ENCODE data around the gene ATP1B3. TPM values are rescaled to one million over a fixed set of nuclear protein-coding genes. Genes with fewer than 3 reads are reported as not detected.
"Not testable (repeated sequence)": the region's sequence is repeated elsewhere in the genome, so short reads cannot be mapped to it uniquely, and the experiment has no call there.

The ATP1B3 gene
- total RNA-seq, 1 donor from 2014 or later: 30.8 TPM

DNA sequence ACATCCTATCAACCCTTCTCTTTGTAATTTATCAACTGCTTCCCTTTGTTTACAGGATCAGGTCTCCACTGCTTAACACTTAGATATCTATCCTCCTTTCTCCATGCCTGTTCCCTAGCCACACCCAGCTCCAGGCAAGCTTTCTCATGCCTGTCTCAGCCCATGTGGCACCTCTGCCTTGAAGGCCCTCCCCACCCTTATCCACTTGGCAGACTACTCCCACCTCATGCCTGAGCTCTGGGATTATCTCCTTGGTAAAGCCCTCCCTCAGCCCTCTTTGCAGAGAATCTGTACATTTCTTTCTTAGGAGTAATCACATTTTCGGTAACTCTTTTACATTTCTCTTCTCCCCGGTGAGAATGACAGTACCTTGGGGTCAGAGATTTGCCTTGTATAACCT lies 96.0 kb downstream of the ATP1B3 start:
- Histone ChIP-seq H3K9me3 (ENCODE audit: control insufficient read depth in 3 of 3, low read length in 3 of 3) (no peaks in the 10 kb centered on the region), H3K27ac (ENCODE audit: low read depth, low read length) (no peak overlapping the region), H3K9ac (ENCODE audit: low read depth in 1 of 3, low read length in 3 of 3) (no peak overlapping the region), H3K4me1 (ENCODE audit: control insufficient read depth in 3 of 3, insufficient read depth in 3 of 3, low read length in 3 of 3) (no peaks in the 10 kb centered on the region), H3K36me3 (ENCODE audit: control insufficient read depth in 3 of 3, insufficient read depth in 3 of 3, low read length in 3 of 3) (peaks cover 8 to 11% (median 9%) of the 10 kb centered on the region in 3 donors), H3K4me3 (ENCODE audit: low read length in 3 of 3) (no peak overlapping the region), H3K27me3 (ENCODE audit: control insufficient read depth in 3 of 3, insufficient read depth in 3 of 3, low read length in 3 of 3) (no peaks in the 10 kb centered on the region)

DNA sequence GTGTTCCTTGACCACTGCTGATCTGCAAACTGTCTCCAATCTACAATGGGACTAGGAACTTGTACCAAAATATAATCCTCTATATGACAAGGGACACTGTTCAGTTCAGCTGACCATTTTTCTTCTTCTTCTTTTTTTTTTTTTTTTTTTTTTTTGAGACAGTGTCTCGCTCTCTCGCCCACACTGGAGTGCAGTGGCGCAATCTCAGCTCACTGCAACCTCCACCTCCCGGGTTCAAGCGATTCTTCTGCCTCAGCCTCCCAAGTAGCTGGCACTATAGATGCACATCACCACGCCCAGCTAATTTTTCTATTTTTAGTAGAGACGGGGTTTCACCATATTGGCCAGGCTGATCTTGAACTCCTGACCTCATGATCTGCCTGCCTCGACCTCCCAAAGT lies 98.3 kb downstream of the ATP1B3 start:
- not testable (repeated sequence) for H3K9me3 ChIP-seq (ENCODE audit: control insufficient read depth in 3 of 3, low read length in 3 of 3); H3K27ac ChIP-seq (ENCODE audit: low read depth, low read length); H3K9ac ChIP-seq (ENCODE audit: low read depth in 1 of 3, low read length in 3 of 3); H3K4me1 ChIP-seq (ENCODE audit: control insufficient read depth in 3 of 3, insufficient read depth in 3 of 3, low read length in 3 of 3); H3K27me3 ChIP-seq (ENCODE audit: control insufficient read depth in 3 of 3, insufficient read depth in 3 of 3, low read length in 3 of 3); H3K36me3 ChIP-seq (ENCODE audit: control insufficient read depth in 3 of 3, insufficient read depth in 3 of 3, low read length in 3 of 3); H3K4me3 ChIP-seq (ENCODE audit: low read length in 3 of 3)

Small RNAs within 50 kb of the gene (small RNA-seq; reads per million reads assigned to genes)
- not detected for gene HMGN2P25
- gene RNU6-509P: not detected

Other genes with a start within 250 kb of the ATP1B3 start
- 26.1 TPM for gene RNF7, start 138.3 kb upstream of the ATP1B3 start, total RNA-seq
- gene GRK7, start 113.2 kb upstream of the ATP1B3 start, total RNA-seq: not detected